ENCODE data around the gene SBF2.
A peak's percentile ranks its signal among the peaks of the same experiment; 100 is the strongest.
"Not testable (repeated sequence)": the region's sequence is repeated elsewhere in the genome, so short reads cannot be mapped to it uniquely, and the experiment has no call there.

Gene SBF2

DNA sequence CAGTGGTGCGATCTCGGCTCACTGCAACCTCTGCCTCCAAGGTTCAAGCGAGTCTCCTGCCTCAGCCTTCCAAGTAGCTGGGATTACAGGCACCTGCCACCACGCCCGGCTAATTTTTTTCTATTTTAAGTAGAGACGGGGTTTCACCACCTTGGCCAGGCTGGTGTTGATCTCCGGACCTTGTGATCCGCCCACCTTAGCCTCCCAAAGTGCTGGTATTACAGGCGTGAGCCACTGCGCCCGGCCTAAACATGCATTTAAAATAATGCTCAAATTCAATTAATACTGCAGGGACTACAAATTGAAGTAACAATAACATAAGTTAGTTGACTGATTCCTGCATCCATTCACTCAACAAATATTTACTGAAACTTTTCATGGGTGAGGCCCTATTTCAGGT is 354.9 kb downstream of the SBF2 start:
- DNase-seq, result not testable (repeated sequence)

DNA sequence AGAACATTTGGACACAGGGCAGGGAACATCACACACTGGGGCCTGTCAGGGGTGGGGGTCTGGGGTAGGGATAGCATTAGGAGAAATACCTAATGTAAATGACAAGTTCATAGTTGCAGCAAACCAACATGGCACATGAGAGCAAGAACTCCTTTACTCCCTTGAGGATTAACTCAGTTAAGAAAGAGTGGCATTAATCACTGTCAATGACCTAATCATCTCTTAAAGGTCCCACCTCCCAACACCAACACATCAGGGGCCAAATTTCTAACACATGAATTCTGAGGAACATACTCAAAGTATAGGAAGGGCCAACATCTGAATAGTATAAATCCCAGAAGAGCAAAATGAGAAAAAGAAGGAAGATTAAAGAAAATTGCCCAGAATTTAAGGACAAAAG is 357.3 kb downstream of the SBF2 start:
- DNase-seq, result no peak

DNA sequence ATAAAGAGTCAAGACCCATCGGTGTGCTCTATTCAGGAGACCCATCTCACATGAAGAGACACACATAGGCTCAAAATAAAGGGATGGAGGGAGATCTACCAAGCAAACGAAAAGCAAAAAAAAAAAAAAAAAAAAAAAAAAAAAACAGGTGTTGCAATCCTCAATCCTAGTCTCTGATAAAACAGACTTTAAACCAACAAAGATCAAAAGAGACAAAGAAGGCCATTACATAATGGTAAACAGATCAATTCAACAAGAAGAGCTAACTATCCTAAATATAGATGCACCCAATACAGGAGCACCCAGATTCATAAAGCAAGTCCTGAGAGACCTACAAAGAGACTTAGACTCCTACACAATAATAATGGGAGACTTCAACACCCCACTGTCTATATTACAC is 361.2 kb downstream of the SBF2 start:
- not testable (repeated sequence) for DNase-seq

DNA sequence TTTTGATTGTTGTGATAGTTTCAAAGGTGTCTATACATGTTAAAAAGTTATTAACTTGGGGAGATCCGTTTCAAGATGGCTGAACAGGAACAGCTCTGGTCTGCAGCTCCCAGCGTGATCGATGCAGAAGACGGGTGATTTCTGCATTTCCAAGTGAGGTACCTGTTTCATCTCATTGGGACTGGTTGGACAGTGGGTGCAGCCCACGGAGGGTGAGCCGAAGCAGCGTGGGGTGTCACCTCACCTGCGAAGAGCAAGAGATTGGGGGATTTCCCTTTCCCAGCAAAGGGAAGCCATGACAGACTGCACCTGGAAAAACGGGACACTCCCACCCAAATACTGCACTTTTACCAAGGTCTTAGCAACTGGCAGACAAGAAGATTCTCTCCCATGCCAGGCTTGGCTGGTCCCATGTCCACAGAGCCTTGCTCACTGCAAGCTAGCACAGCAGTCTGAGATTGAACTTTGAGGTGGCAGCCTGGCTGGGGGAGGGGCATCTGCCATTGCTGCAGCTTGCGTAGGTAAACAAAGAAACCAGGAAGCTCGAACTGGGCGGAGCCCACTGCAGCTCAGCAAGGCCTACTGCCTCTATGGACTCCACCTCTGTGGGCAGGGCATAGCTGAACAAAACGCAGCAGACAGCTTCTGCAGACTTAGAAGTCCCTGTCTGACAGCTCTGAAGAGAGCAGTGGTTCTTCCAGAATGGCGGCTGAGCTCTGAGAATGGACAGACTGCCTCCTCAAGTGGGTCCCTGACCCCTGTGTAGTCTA is 363.3 kb downstream of the SBF2 start:
- DNase-seq, result not testable (repeated sequence)

DNA sequence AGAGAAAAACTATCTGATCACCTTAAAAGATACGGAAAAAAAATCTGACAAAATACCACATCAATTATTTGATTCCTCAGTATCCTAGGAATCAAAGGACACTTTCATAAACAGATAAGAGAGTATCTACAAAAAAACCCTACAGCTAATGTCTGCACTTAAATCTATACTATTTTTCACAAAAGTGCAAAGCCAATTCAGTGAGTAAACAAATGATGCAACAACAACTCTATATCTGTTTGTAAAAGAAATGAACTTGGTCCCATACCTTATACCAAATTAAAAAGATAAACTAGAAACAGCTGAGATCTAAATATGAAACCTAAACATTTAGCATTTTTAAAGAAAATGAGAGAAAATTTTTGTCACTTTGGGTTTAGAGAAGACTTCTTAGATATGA is 366.3 kb downstream of the SBF2 start:
- no peak for DNase-seq

DNA sequence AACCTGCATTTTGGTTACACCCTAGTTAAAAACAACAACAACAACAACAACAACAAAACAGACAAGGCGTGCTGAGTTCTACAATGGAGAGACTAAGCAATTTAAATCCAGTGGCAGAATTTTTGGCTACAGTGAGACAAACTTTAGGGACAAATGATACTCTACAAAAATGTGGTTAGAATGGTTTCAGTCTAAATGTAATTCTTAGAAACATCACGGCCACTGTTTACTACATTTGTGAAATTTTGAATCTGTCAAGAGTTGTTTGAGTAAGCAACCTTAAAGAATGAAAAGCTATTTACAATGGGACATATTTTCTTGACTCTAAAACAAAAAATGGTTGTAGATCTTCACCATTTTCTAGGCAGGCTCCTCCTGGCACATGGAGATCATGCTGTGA is 370.7 kb downstream of the SBF2 start:
- no peak for DNase-seq

GRCh38 chr11:9922806-9923205 is 371.2 kb downstream of the SBF2 start:
- no peak for DNase-seq

DNA sequence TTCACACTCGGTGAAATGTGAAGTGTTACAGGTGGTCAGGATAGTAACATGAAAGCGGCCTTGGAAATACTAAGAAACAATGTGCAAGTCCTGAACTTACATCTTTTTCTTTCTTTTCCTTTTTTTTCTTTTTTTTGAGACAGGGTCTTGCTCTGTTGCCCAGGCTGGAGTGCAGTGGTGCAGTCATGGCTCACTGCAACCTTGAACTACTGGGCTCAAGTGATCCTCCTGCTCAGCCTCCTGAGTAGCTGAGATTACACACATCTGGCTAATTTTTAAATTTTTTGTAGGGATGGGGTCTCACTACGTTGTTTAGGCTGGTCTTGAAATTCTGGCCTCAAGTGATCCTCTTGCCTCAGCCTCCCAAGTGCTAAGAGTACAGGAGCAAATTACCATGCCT is 377.5 kb downstream of the SBF2 start:
- DNase-seq, result no peak

- no peak for DNase-seq
These were observed 380.0 kb downstream of the SBF2 start for GRCh38 chr11:9914064-9914463.

GRCh38 chr11:9905960-9906791 is 387.8 kb downstream of the SBF2 start:
- no peak for DNase-seq

GRCh38 chr11:9905501-9905951 is 388.5 kb downstream of the SBF2 start:
- no peak for DNase-seq

GRCh38 chr11:9903579-9903978 is 390.4 kb downstream of the SBF2 start:
- no peak for DNase-seq

- no peak for DNase-seq
These were observed 392.1 kb downstream of the SBF2 start for GRCh38 chr11:9901943-9902342.

DNA sequence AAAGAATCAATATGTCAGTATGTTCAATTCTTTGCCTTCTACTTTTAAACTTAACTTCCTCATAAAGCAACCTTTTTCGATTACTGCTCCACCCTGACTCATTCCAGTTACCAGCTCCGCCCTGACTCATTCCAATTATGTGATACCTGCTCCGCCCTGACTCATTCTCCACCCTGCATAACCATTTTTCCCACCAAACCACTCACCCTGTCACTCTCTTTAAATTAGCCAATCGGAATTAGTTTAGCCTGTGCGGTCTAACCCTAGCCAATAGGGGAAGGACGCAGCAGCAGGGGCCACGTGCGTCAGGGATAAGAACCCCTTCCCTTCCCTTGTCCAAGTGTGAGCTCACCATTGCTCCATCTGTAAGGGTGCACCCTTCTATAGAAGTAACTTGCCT is 393.8 kb downstream of the SBF2 start:
- DNase-seq, result peak in 1 of 2 donors; percentile 8

DNA sequence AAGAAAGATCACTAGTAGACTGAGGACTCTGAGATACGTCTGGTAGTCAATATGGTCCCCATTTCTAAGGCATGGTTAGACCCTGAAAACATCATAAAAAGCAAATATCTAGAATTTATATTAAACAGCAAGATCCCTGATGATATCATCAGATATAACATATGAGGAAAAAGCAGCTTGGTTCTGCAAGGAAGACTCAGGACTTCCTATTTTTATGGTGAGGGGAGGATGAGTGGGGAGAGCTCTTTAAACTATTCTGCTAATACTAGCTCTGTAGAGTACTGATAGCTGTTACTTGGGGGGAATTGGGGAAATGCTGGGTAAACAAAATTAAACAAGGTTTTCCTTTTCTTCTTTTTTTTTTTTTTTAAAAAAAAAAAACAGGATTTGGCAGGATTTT is 394.3 kb downstream of the SBF2 start:
- no peak for DNase-seq

- DNase-seq, result no peak
These were observed 397.1 kb downstream of the SBF2 start for GRCh38 chr11:9896902-9897301.

GRCh38 chr11:9895006-9895405 is 399.0 kb downstream of the SBF2 start:
- no peak for DNase-seq

- DNase-seq, result no peak
These were observed 400.5 kb downstream of the SBF2 start for GRCh38 chr11:9893474-9893873.

DNA sequence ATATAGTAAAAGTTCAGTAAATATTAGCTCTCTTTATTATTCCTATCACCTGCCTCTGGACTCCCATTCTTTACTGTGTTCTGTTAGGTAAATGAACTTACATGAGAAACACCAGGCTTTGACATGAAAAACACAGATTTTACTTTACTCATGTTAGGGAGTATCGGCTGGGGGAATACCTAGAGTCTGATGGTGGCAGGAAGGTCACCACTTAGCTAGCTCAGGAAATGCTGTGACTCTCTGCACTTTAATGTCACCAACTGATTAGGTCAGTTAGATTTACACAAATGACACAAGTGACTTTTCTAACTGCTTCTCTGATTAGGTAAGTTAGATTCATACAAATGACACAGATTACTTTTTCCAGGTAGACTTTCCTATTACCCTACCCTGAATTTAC is 405.1 kb downstream of the SBF2 start:
- DNase-seq, result no peak

DNA sequence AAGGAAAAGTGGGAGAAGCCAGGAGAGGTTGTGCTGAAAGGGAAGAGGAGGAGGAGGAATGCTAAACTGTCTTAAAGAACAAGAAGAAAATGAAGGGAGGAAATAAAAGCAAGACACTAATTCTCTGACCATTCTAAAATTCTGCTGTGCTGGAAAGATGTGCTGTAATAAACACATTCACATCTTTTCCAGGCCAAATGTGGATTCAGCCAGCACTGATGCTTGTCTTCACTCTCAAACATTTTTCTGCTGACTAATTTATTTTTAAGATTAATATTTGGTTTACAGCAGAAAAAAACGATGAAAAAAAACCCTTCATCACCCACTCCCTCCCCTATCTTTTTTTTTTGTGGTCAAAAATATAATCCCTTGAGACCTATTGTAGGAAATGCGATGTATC is 406.5 kb downstream of the SBF2 start:
- DNase-seq, result no peak

GRCh38 chr11:9886595-9886994 is 407.4 kb downstream of the SBF2 start:
- no peak for DNase-seq

DNA sequence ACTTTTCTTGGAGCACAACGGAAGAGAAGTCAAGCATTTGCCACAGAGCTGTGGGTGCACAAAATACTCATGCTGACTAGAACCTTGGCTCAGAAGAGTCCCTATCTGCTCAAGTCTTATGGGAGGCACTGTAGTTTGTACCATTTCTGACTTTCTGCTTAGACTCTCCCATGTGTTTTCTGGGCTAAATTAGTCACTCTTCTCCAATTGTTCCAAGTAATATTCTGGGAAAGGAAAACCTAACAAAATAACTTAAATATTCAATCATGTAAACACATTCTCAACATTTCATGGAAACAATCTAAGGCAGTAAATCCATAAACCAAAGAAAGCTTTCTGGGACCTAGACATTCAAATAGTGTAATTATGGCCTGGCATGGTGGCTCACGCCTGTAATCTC is 409.4 kb downstream of the SBF2 start:
- DNase-seq, result no peak

DNA sequence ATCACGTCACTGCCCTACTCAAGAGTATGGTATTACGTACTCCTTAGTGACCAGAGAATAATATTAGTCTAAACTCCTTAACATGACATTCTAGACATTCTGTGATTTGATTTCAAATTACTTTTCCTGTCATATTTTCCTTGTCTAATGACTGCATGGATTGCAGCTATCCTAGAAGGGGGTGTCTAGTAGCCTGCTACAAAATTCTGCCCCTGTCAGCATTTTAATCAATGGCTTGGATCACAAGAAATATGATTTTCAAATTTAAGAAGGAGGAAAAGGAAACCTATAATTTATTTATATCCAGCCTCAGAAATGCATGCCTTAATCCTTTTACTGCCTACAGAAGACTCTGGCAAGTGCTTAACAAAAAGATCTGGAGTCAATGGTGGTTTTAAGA is 413.4 kb downstream of the SBF2 start:
- DNase-seq, result no peak

- no peak for DNase-seq
These were observed 415.1 kb downstream of the SBF2 start for GRCh38 chr11:9878936-9879335.

Measured in CD4-positive, alpha-beta T cell treated with Interleukin-1 beta for 1 hour (primary cell).